CD4-positive, alpha-beta T cell treated with Interleukin-2 at 100 ng/mL for 4 hours (primary cell): ENCODE data around the gene RIN3.

Experiments
- DNase-seq: peaks from one replicate; pipeline ENCODE4 v3.0.0-alpha.2; 2020; ENCODE audit warnings: low spot score

Gene RIN3, protein sequence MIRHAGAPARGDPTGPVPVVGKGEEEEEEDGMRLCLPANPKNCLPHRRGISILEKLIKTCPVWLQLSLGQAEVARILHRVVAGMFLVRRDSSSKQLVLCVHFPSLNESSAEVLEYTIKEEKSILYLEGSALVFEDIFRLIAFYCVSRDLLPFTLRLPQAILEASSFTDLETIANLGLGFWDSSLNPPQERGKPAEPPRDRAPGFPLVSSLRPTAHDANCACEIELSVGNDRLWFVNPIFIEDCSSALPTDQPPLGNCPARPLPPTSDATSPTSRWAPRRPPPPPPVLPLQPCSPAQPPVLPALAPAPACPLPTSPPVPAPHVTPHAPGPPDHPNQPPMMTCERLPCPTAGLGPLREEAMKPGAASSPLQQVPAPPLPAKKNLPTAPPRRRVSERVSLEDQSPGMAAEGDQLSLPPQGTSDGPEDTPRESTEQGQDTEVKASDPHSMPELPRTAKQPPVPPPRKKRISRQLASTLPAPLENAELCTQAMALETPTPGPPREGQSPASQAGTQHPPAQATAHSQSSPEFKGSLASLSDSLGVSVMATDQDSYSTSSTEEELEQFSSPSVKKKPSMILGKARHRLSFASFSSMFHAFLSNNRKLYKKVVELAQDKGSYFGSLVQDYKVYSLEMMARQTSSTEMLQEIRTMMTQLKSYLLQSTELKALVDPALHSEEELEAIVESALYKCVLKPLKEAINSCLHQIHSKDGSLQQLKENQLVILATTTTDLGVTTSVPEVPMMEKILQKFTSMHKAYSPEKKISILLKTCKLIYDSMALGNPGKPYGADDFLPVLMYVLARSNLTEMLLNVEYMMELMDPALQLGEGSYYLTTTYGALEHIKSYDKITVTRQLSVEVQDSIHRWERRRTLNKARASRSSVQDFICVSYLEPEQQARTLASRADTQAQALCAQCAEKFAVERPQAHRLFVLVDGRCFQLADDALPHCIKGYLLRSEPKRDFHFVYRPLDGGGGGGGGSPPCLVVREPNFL

DNA sequence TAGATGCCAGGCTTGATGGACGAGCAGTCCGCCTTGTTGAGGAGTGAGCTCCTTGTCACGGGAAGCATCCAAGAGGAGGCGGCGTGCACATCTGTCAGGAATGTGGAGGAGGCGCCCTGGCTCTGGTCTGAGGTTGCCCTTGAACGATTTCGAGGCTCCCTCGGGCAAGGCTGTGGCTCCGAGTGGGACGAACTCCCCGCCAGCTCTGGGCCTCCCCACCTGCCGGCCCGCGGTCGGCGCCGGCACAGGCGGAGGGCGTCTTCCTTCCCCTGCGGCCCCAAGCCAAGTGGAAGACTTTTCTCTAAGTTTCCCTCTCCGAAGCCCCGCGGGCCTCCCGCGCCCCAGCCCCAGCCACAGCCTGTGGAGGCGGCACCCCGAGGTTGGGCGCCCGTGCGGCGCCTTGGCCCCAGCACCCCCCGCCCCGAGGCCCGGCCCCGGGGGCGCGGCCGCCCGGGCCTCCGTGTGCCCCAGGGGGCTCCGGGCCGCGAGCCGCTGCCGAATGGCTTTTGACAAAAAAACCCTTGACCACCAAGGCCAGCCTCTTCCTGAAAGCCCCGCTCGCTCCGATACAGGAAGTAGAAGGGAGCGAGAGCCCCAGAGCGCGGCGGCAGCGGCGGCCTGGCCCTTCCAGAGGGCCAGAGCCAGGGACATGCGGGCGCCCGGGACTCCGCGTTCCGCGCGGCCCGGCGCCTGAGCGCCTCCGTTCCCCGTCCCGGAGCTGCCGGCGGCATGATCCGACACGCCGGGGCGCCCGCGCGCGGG, at the start of gene RIN3:
TSS of gene RIN3 (plus strand) at position 578 of the 762 bp plus-strand sequence. CDS start at position 730, 152 bp downstream.
- peak; percentile 31 for DNase-seq

- DNase-seq = no peak
Measured at GRCh38 chr14:92464156-92464555, 49.4 kb upstream of the RIN3 start.

- no peak for DNase-seq
Measured at GRCh38 chr14:92464716-92465115, 48.9 kb upstream of the RIN3 start.

GRCh38 chr14:92465353-92466055, 48.1 kb upstream of the RIN3 start:
- no peak for DNase-seq

DNA sequence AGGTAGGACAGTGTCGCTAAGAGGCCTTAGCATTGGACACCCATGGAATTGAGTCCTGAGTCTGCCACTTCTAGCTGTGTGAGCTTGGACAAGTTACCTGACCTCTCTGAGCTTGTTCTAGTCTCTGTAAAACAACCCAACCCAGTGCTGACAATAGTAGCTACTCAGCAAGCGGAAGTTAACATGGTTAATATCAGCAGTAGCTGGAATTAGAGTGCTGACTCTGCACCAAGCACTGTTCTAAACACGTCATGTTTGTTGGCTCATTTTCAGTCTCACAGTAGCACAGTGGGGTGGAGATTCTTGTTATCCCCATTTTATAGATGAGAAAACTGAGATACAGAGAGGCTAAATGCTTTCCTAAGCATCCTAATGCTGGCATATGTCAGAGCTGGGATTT, 47.5 kb upstream of the RIN3 start:
- DNase-seq = no peak

- DNase-seq = no peak
Measured at GRCh38 chr14:92469515-92469914, 44.1 kb upstream of the RIN3 start.

- DNase-seq = no peak
Measured at GRCh38 chr14:92470215-92470614, 43.4 kb upstream of the RIN3 start.

GRCh38 chr14:92470811-92471210, 42.8 kb upstream of the RIN3 start:
- no peak for DNase-seq

GRCh38 chr14:92471919-92472318, 41.7 kb upstream of the RIN3 start:
- DNase-seq = no peak

DNA sequence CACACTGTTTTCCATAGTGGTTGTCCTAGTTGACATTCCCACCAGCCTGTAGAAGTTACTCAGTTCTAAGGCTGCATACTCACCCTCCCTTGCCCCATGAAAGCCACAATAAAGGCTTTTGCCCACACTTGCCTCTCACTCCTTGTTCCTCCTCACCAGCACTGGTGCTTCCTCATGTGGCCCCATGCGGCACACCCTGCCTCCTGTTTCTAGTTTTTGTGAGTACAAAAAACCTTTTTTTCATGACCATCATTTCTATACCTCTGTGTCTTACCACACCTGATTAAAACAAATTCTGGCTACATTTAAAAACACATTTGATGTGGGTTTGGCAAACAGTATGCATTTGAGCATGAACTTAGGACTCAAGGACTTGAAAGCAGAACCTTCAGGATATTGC, 40.7 kb upstream of the RIN3 start:
- no peak for DNase-seq

- DNase-seq = no peak
Measured at GRCh38 chr14:92473261-92473968, 40.2 kb upstream of the RIN3 start.

DNA sequence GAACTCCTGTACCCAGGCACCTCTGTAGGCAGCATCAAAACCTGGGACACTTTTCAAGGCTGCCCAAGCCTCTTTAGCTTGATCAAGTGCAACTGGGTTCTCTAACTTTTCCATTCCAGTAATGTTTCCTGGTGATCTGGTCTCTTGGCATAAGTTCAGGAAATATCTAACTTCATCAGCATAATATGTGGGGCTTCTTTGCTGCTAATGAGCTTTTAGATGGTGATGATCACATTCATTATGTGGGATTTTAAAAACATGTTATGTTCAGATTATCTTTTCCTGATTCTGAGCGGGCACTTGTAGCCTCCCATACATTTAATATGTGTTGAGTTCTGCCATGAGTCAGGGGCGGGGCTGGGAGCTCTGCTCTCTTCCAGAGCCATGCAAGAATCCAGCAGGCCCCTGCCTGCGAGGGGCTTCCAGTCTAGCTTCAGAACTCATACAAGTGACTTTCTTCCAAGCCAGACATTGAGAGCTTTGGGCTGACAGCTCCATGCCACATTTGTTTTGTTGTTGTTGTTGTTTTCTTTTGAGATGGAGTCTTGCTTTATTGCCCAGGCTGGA, 39.5 kb upstream of the RIN3 start:
- DNase-seq = no peak

GRCh38 chr14:92475037-92475436, 38.5 kb upstream of the RIN3 start:
- DNase-seq = no peak

GRCh38 chr14:92475451-92476187, 38.0 kb upstream of the RIN3 start:
- no peak for DNase-seq

GRCh38 chr14:92480856-92481255, 32.7 kb upstream of the RIN3 start:
- no peak for DNase-seq

DNA sequence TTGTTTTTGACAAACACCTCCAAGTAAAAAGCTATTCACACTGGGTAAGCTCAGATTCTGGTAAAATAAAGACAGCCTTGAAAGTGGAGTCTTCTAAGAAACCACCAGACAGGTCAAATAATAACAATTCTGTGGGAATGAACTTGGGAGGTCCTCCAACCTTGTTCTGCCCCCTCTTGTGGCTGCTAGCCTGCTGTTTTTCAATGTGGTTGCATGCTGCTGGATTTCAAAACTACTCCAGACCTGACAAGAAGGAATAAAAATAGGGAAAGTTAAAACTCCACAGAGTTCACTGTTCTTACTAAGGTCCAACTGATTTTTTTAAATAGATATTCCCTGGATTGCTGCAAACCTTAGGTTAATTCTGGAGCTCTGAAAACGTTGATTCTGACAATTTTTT, 32.2 kb upstream of the RIN3 start:
- no peak for DNase-seq

DNA sequence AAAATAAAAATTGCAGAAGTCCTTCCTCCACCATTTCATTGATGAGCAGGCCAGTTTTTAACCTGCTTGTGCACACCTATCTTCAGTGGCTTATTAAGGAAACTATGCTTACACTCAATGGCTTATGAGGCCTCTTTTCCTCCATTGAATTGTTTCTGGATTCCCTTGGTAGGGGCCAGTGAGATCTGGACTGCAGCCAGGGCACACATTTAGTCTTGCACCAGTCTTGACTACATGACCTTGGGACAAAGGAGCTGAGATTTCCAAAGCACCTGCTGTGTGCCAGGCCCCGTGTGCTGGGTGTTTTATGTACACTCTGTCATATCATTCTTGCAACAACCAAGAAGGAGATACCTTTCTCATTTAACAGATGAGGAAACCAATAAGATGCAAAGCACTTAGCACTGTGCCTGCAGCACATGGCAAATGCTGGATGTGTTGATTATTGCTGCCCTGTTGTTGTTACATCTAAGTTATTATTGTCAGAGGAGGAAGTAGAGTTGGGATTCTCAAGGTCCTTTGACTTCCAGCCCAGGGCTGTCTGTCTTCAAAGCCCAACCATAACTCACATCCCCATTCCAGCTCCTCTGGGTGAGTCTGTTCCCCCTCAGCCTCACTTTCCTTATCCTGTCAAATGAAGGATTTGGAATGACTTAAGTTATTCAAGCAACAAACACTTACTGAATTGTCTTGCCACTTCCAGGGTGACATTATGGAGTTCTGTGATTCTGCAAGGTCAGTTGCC, 31.6 kb upstream of the RIN3 start:
- DNase-seq = no peak

- no peak for DNase-seq
Measured at GRCh38 chr14:92482621-92483319, 30.8 kb upstream of the RIN3 start.
